ENCODE measurements around the gene SPEG.

The SPEG gene

GRCh38 chr2:219410390-219410789, 24.3 kb upstream of the SPEG start:
- Mint-ChIP-seq H3K36me3 (ENCODE audit: low read depth) (no peaks in the 10 kb centered on the region), H3K4me3 (no peak overlapping the region), H3K9me3 (no peaks in the 10 kb centered on the region), H3K4me1 (ENCODE audit: low read depth) (no peaks in the 10 kb centered on the region), H3K27me3 (ENCODE audit: low read depth) (peaks cover 16% of the 10 kb centered on the region), H3K27ac (no peak overlapping the region)

GRCh38 chr2:219414857-219415256, 19.8 kb upstream of the SPEG start:
- Mint-ChIP-seq H3K4me1 (ENCODE audit: low read depth) (no peaks in the 10 kb centered on the region), H3K27me3 (ENCODE audit: low read depth) (peaks cover 29% of the 10 kb centered on the region), H3K36me3 (ENCODE audit: low read depth) (no peaks in the 10 kb centered on the region), H3K4me3 (no peak overlapping the region), H3K9me3 (no peaks in the 10 kb centered on the region), H3K27ac (no peak overlapping the region)

- Mint-ChIP-seq H3K9me3 (no peaks in the 10 kb centered on the region), H3K4me3 (no peak overlapping the region), H3K27ac (no peak overlapping the region), H3K4me1 (ENCODE audit: low read depth) (no peaks in the 10 kb centered on the region), H3K27me3 (ENCODE audit: low read depth) (peaks cover 36% of the 10 kb centered on the region), H3K36me3 (ENCODE audit: low read depth) (no peaks in the 10 kb centered on the region)
Measured at GRCh38 chr2:219415580-219416234, 18.9 kb upstream of the SPEG start.

DNA sequence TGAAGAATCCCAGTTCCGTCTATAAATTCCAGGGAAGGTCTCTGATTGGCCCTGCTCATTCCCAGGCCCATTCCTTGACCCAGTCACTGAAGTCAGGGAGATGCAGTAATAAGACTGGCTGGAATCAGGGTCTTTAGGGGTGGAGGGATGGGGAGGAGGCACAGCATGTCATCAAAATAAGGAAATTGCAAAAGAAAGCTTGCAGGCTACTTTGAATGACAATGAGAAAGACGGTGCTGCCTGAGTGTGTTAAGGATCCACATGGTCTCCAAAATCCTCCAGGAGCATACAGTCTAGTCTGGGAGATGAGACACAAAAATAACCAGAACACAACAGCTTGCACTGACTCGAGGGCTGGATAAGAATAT, 18.4 kb upstream of the SPEG start:
- no peak overlapping the region for H3K4me3 Mint-ChIP-seq
- H3K9me3 Mint-ChIP-seq, result no peaks in the 10 kb centered on the region
- no peaks in the 10 kb centered on the region for H3K36me3 Mint-ChIP-seq (ENCODE audit: low read depth)
- H3K4me1 Mint-ChIP-seq (ENCODE audit: low read depth), result no peaks in the 10 kb centered on the region
- peaks cover 39% of the 10 kb centered on the region for H3K27me3 Mint-ChIP-seq (ENCODE audit: low read depth)
- no peak overlapping the region for H3K27ac Mint-ChIP-seq

DNA sequence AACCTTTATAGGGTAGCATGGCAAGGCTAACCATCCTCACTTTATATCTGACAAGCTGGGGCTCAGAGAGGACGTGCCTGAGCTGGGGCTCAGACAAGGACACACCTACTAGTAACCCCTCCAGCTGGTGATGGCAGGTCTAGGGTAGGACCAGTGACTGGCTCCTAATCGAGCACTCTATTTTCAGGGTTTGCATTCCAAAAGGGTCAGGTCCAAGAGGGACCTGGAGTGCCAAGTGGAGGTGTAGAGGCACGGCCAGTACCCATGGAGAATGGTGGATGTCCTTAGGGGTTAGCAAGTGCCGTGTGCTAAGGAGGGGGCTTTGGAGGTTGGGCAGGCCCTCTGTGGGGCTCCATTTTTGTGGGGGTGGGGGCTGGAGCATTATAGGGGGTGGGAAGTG, 17.7 kb upstream of the SPEG start:
- no peaks in the 10 kb centered on the region for H3K9me3 Mint-ChIP-seq
- no peaks in the 10 kb centered on the region for H3K4me1 Mint-ChIP-seq (ENCODE audit: low read depth)
- no peak overlapping the region for H3K27ac Mint-ChIP-seq
- H3K4me3 Mint-ChIP-seq, result no peak overlapping the region
- no peaks in the 10 kb centered on the region for H3K36me3 Mint-ChIP-seq (ENCODE audit: low read depth)
- H3K27me3 Mint-ChIP-seq (ENCODE audit: low read depth), result peaks cover 39% of the 10 kb centered on the region

DNA sequence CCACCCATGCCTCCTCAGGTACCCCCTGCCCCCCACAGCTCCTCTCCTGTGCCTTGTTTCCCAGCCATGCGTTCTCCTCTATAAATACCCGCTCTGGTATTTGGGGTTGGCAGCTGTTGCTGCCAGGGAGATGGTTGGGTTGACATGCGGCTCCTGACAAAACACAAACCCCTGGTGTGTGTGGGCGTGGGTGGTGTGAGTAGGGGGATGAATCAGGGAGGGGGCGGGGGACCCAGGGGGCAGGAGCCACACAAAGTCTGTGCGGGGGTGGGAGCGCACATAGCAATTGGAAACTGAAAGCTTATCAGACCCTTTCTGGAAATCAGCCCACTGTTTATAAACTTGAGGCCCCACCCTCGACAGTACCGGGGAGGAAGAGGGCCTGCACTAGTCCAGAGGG, 17.3 kb upstream of the SPEG start:
- Mint-ChIP-seq H3K9me3 (no peaks in the 10 kb centered on the region), H3K36me3 (ENCODE audit: low read depth) (no peaks in the 10 kb centered on the region)

GRCh38 chr2:219418155-219419011, 16.3 kb upstream of the SPEG start, which contains the start of gene DES:
DES (plus strand) TSS chr2:219418377; CDS start chr2:219418463, 86 bp downstream.
- Mint-ChIP-seq H3K27ac (no peak within 1 kb of the TSS), H3K9me3 (no peaks in the 10 kb centered on the region), H3K27me3 (ENCODE audit: low read depth) (peaks cover 33% of the 10 kb centered on the region), H3K4me1 (ENCODE audit: low read depth) (no peaks in the 10 kb centered on the region), H3K36me3 (ENCODE audit: low read depth) (no peaks in the 10 kb centered on the region), H3K4me3 (no peak within 1 kb of the TSS)

More for the DNA sequence above, 17.3 kb upstream of the SPEG start:
- Mint-ChIP-seq H3K27me3 (ENCODE audit: low read depth) (peaks cover 36% of the 10 kb centered on the region), H3K4me3 (no peak overlapping the region), H3K27ac (no peak overlapping the region), H3K4me1 (ENCODE audit: low read depth) (no peaks in the 10 kb centered on the region)

- peaks cover 28% of the 10 kb centered on the region for H3K27me3 Mint-ChIP-seq (ENCODE audit: low read depth)
- no peak overlapping the region for H3K27ac Mint-ChIP-seq
- no peaks in the 10 kb centered on the region for H3K9me3 Mint-ChIP-seq
- no peak overlapping the region for H3K4me3 Mint-ChIP-seq
- no peaks in the 10 kb centered on the region for H3K4me1 Mint-ChIP-seq (ENCODE audit: low read depth)
- H3K36me3 Mint-ChIP-seq (ENCODE audit: low read depth), result no peaks in the 10 kb centered on the region
Measured at GRCh38 chr2:219419012-219419324, 15.7 kb upstream of the SPEG start.

- Mint-ChIP-seq H3K27ac (no peak overlapping the region), H3K36me3 (ENCODE audit: low read depth) (no peaks in the 10 kb centered on the region), H3K4me1 (ENCODE audit: low read depth) (no peaks in the 10 kb centered on the region), H3K9me3 (no peaks in the 10 kb centered on the region), H3K27me3 (ENCODE audit: low read depth) (peaks cover 28% of the 10 kb centered on the region), H3K4me3 (no peak overlapping the region)
Measured at GRCh38 chr2:219419331-219420197, 15.1 kb upstream of the SPEG start.

GRCh38 chr2:219420687-219421086, 14.0 kb upstream of the SPEG start:
- peaks cover 28% of the 10 kb centered on the region for H3K27me3 Mint-ChIP-seq (ENCODE audit: low read depth)
- H3K36me3 Mint-ChIP-seq (ENCODE audit: low read depth), result no peaks in the 10 kb centered on the region

GRCh38 chr2:219421323-219421722, 13.3 kb upstream of the SPEG start:
- Mint-ChIP-seq H3K27me3 (ENCODE audit: low read depth) (peaks cover 24% of the 10 kb centered on the region), H3K4me3 (no peak overlapping the region), H3K9me3 (no peaks in the 10 kb centered on the region), H3K4me1 (ENCODE audit: low read depth) (no peaks in the 10 kb centered on the region), H3K27ac (no peak overlapping the region), H3K36me3 (ENCODE audit: low read depth) (no peaks in the 10 kb centered on the region)

More at GRCh38 chr2:219420687-219421086, 14.0 kb upstream of the SPEG start:
- H3K27ac Mint-ChIP-seq, result no peak overlapping the region
- no peaks in the 10 kb centered on the region for H3K4me1 Mint-ChIP-seq (ENCODE audit: low read depth)
- no peaks in the 10 kb centered on the region for H3K9me3 Mint-ChIP-seq
- no peak overlapping the region for H3K4me3 Mint-ChIP-seq

DNA sequence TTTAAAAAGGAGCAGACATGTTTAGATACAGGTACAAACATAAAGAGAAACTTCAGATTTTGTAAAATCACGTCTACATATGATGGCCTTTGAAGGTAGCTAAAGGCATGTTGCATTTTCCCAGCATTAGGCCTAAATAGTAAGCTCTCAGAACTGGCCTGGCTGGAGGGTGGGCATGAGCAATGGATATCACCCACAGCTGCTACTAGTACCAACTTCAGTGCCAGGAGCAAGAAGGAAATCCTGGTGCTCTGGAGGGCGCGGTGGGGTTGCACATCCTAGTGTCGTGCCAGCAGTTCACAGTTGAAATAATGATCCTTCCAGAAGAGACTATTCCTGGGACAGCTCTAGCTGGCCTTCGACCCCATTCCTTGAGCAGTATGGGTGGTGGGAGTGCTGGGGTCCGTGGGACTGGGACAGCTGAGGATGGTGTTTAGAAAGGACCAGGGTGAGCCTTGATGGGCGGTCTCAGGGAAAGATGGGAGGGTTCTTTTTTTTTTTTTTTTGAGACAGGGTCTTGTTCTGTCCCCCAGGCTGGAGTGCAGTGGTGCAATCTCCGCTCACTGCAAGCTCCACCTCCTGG, 11.6 kb upstream of the SPEG start:
- Mint-ChIP-seq H3K4me1 (ENCODE audit: low read depth) (no peaks in the 10 kb centered on the region), H3K4me3 (no peak overlapping the region), H3K9me3 (no peaks in the 10 kb centered on the region), H3K27me3 (ENCODE audit: low read depth) (peaks cover 24% of the 10 kb centered on the region), H3K27ac (no peak overlapping the region), H3K36me3 (ENCODE audit: low read depth) (no peaks in the 10 kb centered on the region)

- Mint-ChIP-seq H3K27ac (no peak overlapping the region), H3K9me3 (no peaks in the 10 kb centered on the region), H3K36me3 (ENCODE audit: low read depth) (no peaks in the 10 kb centered on the region), H3K4me3 (no peak overlapping the region), H3K4me1 (ENCODE audit: low read depth) (no peaks in the 10 kb centered on the region), H3K27me3 (ENCODE audit: low read depth) (peaks cover 24% of the 10 kb centered on the region)
Measured at GRCh38 chr2:219423652-219424377, 10.8 kb upstream of the SPEG start.

Data from T-helper 1 cell treated with Interleukin-12 subunit alpha and Interleukin-12 subunit beta and Interleukin-4 antibody, amounts not matched to agents 30 μg/mL and 1 μg/mL, for 36 hours (primary cell).